ENCODE data around the gene NEBL. TPM values are rescaled to one million over a fixed set of nuclear protein-coding genes. Genes with fewer than 3 reads are reported as not detected.

NEBL gene
- total RNA-seq, 4 donors from 2014 or later = 1.9 to 6.5 (median 2.4) TPM

DNA sequence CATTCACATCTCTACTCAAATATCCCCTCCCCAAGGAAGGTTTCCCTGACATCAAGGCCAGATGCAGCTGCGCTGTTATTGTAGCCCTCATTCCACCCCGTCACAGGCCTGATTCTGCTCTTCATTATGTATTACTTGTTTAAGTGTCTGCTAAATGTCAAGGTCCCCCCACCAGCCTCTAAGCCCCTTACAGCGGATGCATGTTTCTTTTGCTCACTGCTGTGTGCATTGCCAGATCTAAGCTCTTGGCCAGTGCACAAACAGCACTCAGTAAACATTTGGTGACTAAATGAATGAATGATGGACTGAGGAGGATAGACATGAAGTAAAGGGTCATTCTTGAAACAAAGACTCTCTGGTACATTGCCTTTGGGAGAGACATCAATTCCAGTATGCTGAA lies 90.6 kb downstream of the NEBL start:
- ATAC-seq = no peak
- TF ChIP-seq POLR2AphosphoS5 (IDR thresholded peaks at IDR 0.05) (no peak), POLR2A (IDR thresholded peaks at IDR 0.05) (no peak), EP300 (IDR thresholded peaks at IDR 0.05) (no peak)
- TF ChIP-seq, protein P1, sequence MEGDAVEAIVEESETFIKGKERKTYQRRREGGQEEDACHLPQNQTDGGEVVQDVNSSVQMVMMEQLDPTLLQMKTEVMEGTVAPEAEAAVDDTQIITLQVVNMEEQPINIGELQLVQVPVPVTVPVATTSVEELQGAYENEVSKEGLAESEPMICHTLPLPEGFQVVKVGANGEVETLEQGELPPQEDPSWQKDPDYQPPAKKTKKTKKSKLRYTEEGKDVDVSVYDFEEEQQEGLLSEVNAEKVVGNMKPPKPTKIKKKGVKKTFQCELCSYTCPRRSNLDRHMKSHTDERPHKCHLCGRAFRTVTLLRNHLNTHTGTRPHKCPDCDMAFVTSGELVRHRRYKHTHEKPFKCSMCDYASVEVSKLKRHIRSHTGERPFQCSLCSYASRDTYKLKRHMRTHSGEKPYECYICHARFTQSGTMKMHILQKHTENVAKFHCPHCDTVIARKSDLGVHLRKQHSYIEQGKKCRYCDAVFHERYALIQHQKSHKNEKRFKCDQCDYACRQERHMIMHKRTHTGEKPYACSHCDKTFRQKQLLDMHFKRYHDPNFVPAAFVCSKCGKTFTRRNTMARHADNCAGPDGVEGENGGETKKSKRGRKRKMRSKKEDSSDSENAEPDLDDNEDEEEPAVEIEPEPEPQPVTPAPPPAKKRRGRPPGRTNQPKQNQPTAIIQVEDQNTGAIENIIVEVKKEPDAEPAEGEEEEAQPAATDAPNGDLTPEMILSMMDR (IDR thresholded peaks at IDR 0.05) = no peak

DNA sequence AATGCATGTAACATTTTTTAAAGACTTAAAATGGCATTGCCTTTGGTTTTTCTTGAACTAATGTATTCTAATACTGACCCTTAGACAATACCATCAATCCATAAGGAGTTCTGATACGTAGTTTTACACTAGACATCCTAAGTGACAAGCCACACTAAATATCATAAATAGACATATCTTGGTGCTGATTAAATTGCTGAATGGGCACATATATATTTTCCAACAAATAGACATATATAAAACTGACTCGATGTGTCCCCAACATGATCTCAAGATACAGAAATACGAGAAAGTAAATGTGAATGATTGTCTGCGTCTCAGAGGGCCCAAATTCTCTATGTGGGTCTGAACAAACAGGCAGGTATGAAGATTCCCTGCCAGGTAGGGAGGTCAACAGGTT lies 99.8 kb downstream of the NEBL start:
- Histone ChIP-seq H3K27ac (no peak overlapping the region), H3K36me3 (no peaks in the 10 kb centered on the region), H3K27me3 (no peaks in the 10 kb centered on the region), H3K4me3 (no peak overlapping the region), H3K9me3 (no peaks in the 10 kb centered on the region), H3K4me1 (no peaks in the 10 kb centered on the region)
- 38 to 77% methylated on average over 4 of the region's 4 CpGs for WGBS, 2 donors (ENCODE audit: low coverage in 1 of 2)
- TF ChIP-seq POLR2A (IDR thresholded peaks at IDR 0.05) (no peak), POLR2AphosphoS5 (IDR thresholded peaks at IDR 0.05) (no peak)
- ATAC-seq = no peak

More for the DNA sequence above, 90.6 kb downstream of the NEBL start:
- H3K9me3 ChIP-seq = no peaks in the 10 kb centered on the region
- 69 to 76% methylated on average over 3 of the region's 3 CpGs for WGBS, 2 donors (ENCODE audit: low coverage in 1 of 2)
- no peaks in the 10 kb centered on the region for H3K36me3 ChIP-seq
- no peak overlapping the region for H3K27ac ChIP-seq
- no peak overlapping the region for H3K4me3 ChIP-seq
- H3K4me1 ChIP-seq = no peaks in the 10 kb centered on the region
- H3K27me3 ChIP-seq = no peaks in the 10 kb centered on the region

DNA sequence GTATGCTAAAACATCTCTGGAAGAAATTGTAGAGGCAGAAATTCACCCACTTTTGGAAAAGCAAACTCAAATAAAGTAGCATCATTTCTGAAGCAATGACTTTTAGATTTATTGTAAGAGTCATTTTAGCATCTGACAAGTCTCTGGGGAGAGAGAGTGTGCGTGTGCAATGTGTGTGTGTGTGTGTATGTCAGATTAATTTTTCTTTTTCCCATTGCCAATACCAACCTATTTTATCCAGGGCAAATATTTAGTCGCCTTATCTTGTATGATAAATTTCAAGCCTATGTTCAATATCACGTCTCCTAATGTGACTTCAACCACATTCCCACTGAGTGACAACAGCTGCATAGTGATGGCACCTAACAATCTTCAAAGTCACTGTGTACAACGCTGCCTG lies 101.7 kb downstream of the NEBL start:
- 76 to 84% methylated on average over 4 of the region's 4 CpGs for WGBS, 2 donors (ENCODE audit: low coverage in 1 of 2)
- ATAC-seq = no peak
- no peaks in the 10 kb centered on the region for H3K36me3 ChIP-seq
- TF ChIP-seq, protein P1 (IDR thresholded peaks at IDR 0.05) = no peak
- TF ChIP-seq POLR2A (IDR thresholded peaks at IDR 0.05) = no peak
- no peak for TF ChIP-seq POLR2AphosphoS5 (IDR thresholded peaks at IDR 0.05)
- TF ChIP-seq EP300 (IDR thresholded peaks at IDR 0.05) = no peak
- H3K4me1 ChIP-seq = no peaks in the 10 kb centered on the region
- H3K27me3 ChIP-seq = no peaks in the 10 kb centered on the region
- H3K4me3 ChIP-seq = no peak overlapping the region
- H3K9me3 ChIP-seq = no peaks in the 10 kb centered on the region
- H3K27ac ChIP-seq = no peak overlapping the region

DNA sequence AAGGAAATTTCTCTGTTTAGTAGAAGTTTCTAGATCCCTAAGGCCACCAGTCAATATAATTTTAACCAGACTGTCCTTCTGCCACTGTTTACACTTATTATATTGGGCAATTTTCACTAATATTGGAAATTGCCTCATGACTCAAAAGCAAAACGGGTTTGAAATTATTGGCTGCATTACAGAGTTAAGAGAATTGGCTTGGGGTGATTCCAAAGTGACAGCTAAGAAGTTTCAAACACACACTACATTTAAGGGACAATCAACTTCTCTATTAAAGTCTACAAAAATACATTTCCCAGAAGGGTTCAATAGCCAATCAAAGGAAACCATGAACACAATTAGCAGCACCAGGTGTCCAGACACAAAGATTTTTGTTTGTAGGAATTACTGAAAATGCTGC lies 111.9 kb downstream of the NEBL start:
- ATAC-seq = no peak
- 63 to 78% methylated on average over 1 of the region's 1 CpG for WGBS, 2 donors (ENCODE audit: low coverage in 1 of 2)
- no peaks in the 10 kb centered on the region for H3K36me3 ChIP-seq
- H3K4me1 ChIP-seq = no peaks in the 10 kb centered on the region
- no peak overlapping the region for H3K27ac ChIP-seq
- H3K9me3 ChIP-seq = no peaks in the 10 kb centered on the region
- no peaks in the 10 kb centered on the region for H3K27me3 ChIP-seq
- TF ChIP-seq, protein P1 (IDR thresholded peaks at IDR 0.05) = no peak
- TF ChIP-seq POLR2A (IDR thresholded peaks at IDR 0.05) = no peak
- no peak for TF ChIP-seq EP300 (IDR thresholded peaks at IDR 0.05)
- no peak overlapping the region for H3K4me3 ChIP-seq

DNA sequence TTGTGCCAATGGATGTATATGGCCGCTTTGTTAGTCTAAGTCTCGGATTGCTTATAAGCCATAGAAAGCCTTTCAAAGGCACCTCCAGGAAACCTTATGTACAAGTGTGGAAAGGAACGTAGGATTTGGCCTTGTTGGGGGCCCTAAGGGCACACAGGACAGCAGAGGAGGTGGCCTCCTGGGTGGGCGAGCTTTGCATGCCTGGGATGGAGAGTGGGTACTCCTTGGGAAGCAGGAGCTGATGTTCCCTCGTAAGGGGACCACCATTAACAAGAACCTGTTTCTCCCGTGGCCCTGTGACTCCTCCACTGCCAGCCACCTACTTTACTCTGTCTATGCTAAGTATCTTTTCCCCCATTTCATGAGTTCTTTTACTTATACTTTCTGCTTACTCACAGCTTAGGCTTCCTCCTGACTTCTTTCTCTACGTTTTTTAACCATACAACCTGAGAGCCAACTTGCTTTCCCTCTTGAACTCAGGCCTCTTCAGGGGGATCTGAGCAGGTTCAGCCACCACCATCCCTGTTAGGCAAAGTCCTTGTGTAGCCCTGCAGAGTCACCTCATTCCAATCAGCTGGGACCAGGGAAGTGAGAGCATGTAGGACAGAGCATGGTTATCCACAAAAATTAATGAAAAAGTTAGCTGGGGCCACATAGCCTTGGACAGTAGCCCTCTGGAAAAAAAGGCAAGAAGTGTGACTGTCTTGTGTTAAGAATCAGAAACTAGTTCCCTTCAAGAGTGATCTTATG lies 118.9 kb downstream of the NEBL start:
- H3K9me3 ChIP-seq = no peaks in the 10 kb centered on the region
- 94 to 100% methylated on average over 3 to 7 of the region's 7 CpGs for WGBS, 2 donors (ENCODE audit: low coverage in 1 of 2)
- no peaks in the 10 kb centered on the region for H3K36me3 ChIP-seq
- H3K4me1 ChIP-seq = no peaks in the 10 kb centered on the region
- no peak overlapping the region for H3K27ac ChIP-seq
- no peak for ATAC-seq
- H3K27me3 ChIP-seq = no peaks in the 10 kb centered on the region
- H3K4me3 ChIP-seq = no peak overlapping the region
- no peak for TF ChIP-seq EP300 (IDR thresholded peaks at IDR 0.05)
- TF ChIP-seq, protein P1 (IDR thresholded peaks at IDR 0.05) = no peak
- TF ChIP-seq POLR2AphosphoS5 (IDR thresholded peaks at IDR 0.05) = no peak
- TF ChIP-seq POLR2A (IDR thresholded peaks at IDR 0.05) = no peak
